Mesenchymal stem cell (in vitro differentiated cells and primary cell): ENCODE data around the gene PLA2G2D.

Experiments
- DNase-seq: peaks from one replicate; pipeline ENCODE4 v3.0.0-alpha.2; 2013
- H2AFZ ChIP-seq: one replicate; pipeline ENCODE4 v1.6.1; 2013; ENCODE audit warnings: low read depth, mild to moderate bottlenecking, control low read depth, inconsistent platforms, low read length, moderate library complexity
- H2AK5ac ChIP-seq: 2 replicates; pipeline ENCODE4 v1.6.1; 2013; ENCODE audit warnings: low read length, moderate library complexity, mild to moderate bottlenecking, inconsistent platforms; ENCODE audit not compliant: severe bottlenecking
- H2BK120ac ChIP-seq: one replicate; pipeline ENCODE4 v1.6.1; 2013; ENCODE audit warnings: low read depth, mild to moderate bottlenecking, inconsistent platforms, low read length, moderate library complexity
- H2BK12ac ChIP-seq, 2 experiments: one replicate each; pipeline ENCODE4 v1.6.1; 2013; ENCODE audit warnings: inconsistent platforms in 2 of 2, low read length in 2 of 2, mild to moderate bottlenecking in 2 of 2, moderate library complexity in 2 of 2, control low read depth in 1 of 2
- H2BK15ac ChIP-seq: one replicate; pipeline ENCODE4 v1.6.1; 2013; ENCODE audit warnings: mild to moderate bottlenecking, low read depth, inconsistent platforms; ENCODE audit not compliant: poor library complexity, severe bottlenecking
- H2BK5ac ChIP-seq: 2 replicates; pipeline ENCODE4 v1.6.1; 2013; ENCODE audit warnings: low read depth, mild to moderate bottlenecking, low read length, control low read depth, inconsistent platforms; ENCODE audit not compliant: poor library complexity, severe bottlenecking
- H3K14ac ChIP-seq, 2 experiments: one replicate each; pipeline ENCODE4 v1.6.1; 2013; ENCODE audit warnings: inconsistent platforms in 2 of 2, low read length in 2 of 2, control low read depth in 1 of 2, mild to moderate bottlenecking in 1 of 2, moderate library complexity in 1 of 2
- H3K18ac ChIP-seq, 2 experiments: one replicate each; pipeline ENCODE4 v1.6.1; 2013; ENCODE audit warnings: inconsistent platforms in 2 of 2, low read length in 2 of 2, control low read depth in 1 of 2, low read depth in 1 of 2, mild to moderate bottlenecking in 1 of 2
- H3K23ac ChIP-seq, 2 experiments: one replicate each; pipeline ENCODE4 v1.6.1; 2013; ENCODE audit warnings: inconsistent platforms in 2 of 2, low read length in 2 of 2, mild to moderate bottlenecking in 2 of 2, moderate library complexity in 2 of 2, control low read depth in 1 of 2
- H3K27ac ChIP-seq: 2 replicates; pipeline ENCODE4 v1.5.1; 2013; ENCODE audit warnings: mild to moderate bottlenecking, moderate library complexity, low read length, control low read depth, inconsistent platforms; ENCODE audit not compliant: poor library complexity, severe bottlenecking
- H3K27me3 ChIP-seq, 2 experiments: 2 replicates each; pipeline versions ENCODE4 v1.6.1 to v1.7.0; 2013; ENCODE audit warnings: low read length in 2 of 2, mild to moderate bottlenecking in 2 of 2, moderate library complexity in 2 of 2, control low read depth in 1 of 2, inconsistent platforms in 1 of 2; ENCODE audit not compliant: control insufficient read depth in 1 of 2, insufficient read depth in 1 of 2
- H3K36me3 ChIP-seq, 2 experiments: 2 replicates each; pipeline versions ENCODE4 v1.6.1 to v1.7.0; 2013; ENCODE audit warnings: low read length in 2 of 2, control low read depth in 1 of 2, inconsistent platforms in 1 of 2, low read depth in 1 of 2, mild to moderate bottlenecking in 1 of 2; ENCODE audit not compliant: insufficient read depth in 2 of 2, control insufficient read depth in 1 of 2
- H3K4ac ChIP-seq, 2 experiments: one replicate each; pipeline ENCODE4 v1.6.1; 2013; ENCODE audit warnings: inconsistent platforms in 2 of 2, low read length in 2 of 2, mild to moderate bottlenecking in 2 of 2, moderate library complexity in 2 of 2, control low read depth in 1 of 2, low read depth in 1 of 2
- H3K4me1 ChIP-seq: 2 replicates; pipeline ENCODE4 v1.6.1; 2013; ENCODE audit warnings: low read depth, low read length, control low read depth; ENCODE audit not compliant: control insufficient read depth, insufficient read depth
- H3K4me2 ChIP-seq: 2 replicates; pipeline ENCODE4 v1.6.1; 2013; ENCODE audit warnings: low read length, mild to moderate bottlenecking, inconsistent platforms; ENCODE audit not compliant: poor library complexity, severe bottlenecking
- H3K4me3 ChIP-seq, 2 experiments: 2 replicates each; pipeline versions ENCODE4 v1.5.1 to v1.7.0; 2013; ENCODE audit warnings: low read length in 2 of 2, mild to moderate bottlenecking in 2 of 2, control low read depth in 1 of 2, low read depth in 1 of 2; ENCODE audit not compliant: insufficient read depth in 1 of 2
- H3K79me1 ChIP-seq: replicated peaks from 2 replicates; pipeline ENCODE4 v1.6.1; 2013; ENCODE audit warnings: mild to moderate bottlenecking, control low read depth, low read length, inconsistent platforms; ENCODE audit not compliant: poor library complexity, severe bottlenecking
- H3K9ac ChIP-seq: 2 replicates; pipeline ENCODE4 v1.7.0; 2013; ENCODE audit warnings: mild to moderate bottlenecking, low read length, moderate library complexity
- H3K9me3 ChIP-seq: 2 replicates; pipeline ENCODE4 v1.7.0; 2013; ENCODE audit warnings: mild to moderate bottlenecking, low read length; ENCODE audit not compliant: control insufficient read depth
- H4K8ac ChIP-seq: one replicate; pipeline ENCODE4 v1.6.1; 2013; ENCODE audit warnings: inconsistent platforms, mild to moderate bottlenecking, low read length, moderate library complexity
- H4K91ac ChIP-seq: one replicate; pipeline ENCODE4 v1.6.1; 2013; ENCODE audit warnings: mild to moderate bottlenecking, low read length, inconsistent platforms
- WGBS: methylation state at CpG from one replicate; pipeline ENCODE4 v1.1.7; 2013; ENCODE audit warnings: mixed read lengths; 5-methylcytosine and 5-hydroxymethylcytosine counted together

PLA2G2D gene

GRCh38 chr1:20069874-20070273 lies 49.5 kb downstream of the PLA2G2D start, which contains the start of gene PLA2G5:
PLA2G5 (plus strand) TSS chr1:20070194; CDS start chr1:20084831, 14,637 bp downstream.
- H4K91ac ChIP-seq = no peak within 1 kb of the TSS
- peak within 1 kb of the TSS in 1 of 2 experiments; percentile 78 for H3K4me3 ChIP-seq
- no peaks in the 10 kb centered on the region for H3K27me3 ChIP-seq
- DNase-seq = no peak
- H4K8ac ChIP-seq = no peak within 1 kb of the TSS
- H2BK12ac ChIP-seq = no peak within 1 kb of the TSS
- peak within 1 kb of the TSS; percentile 78 for H3K9ac ChIP-seq
- no peaks in the 10 kb centered on the region for H3K36me3 ChIP-seq
- no peak within 1 kb of the TSS for H3K4me2 ChIP-seq
- no peak within 1 kb of the TSS for H3K27ac ChIP-seq
- no peaks in the 10 kb centered on the region for H3K9me3 ChIP-seq
- no peak within 1 kb of the TSS for H2BK120ac ChIP-seq
- H3K79me1 ChIP-seq = no peaks in the 10 kb centered on the region
- H2AK5ac ChIP-seq = no peak within 1 kb of the TSS
- no peak within 1 kb of the TSS for H2AFZ ChIP-seq
- H3K4me1 ChIP-seq = no peaks in the 10 kb centered on the region
- no peak within 1 kb of the TSS for H3K23ac ChIP-seq
- H2BK5ac ChIP-seq = no peak within 1 kb of the TSS
- H3K14ac ChIP-seq = no peak within 1 kb of the TSS
- no peak within 1 kb of the TSS for H2BK15ac ChIP-seq
- 61% methylated on average over 7 of the region's 7 CpGs for WGBS
- H3K18ac ChIP-seq = no peak within 1 kb of the TSS
- no peak within 1 kb of the TSS for H3K4ac ChIP-seq

- 89% methylated on average over 5 of the region's 7 CpGs for WGBS
- Histone ChIP-seq H2AFZ (no peak overlapping the region), H3K18ac (no peak overlapping the region), H4K8ac (no peak overlapping the region), H3K9ac (no peak overlapping the region), H3K4ac (no peak overlapping the region), H2BK120ac (no peak overlapping the region), H3K27me3 (no peaks in the 10 kb centered on the region), H3K4me3 (no peak overlapping the region), H2BK12ac (no peak overlapping the region), H3K4me1 (no peaks in the 10 kb centered on the region), H3K36me3 (no peaks in the 10 kb centered on the region), H3K9me3 (no peaks in the 10 kb centered on the region), H3K27ac (no peak overlapping the region), H3K79me1 (no peaks in the 10 kb centered on the region), H3K23ac (no peak overlapping the region), H2BK15ac (no peak overlapping the region), H4K91ac (no peak overlapping the region), H2AK5ac (no peak overlapping the region), H2BK5ac (no peak overlapping the region), H3K4me2 (no peak overlapping the region), H3K14ac (no peak overlapping the region)
- no peak for DNase-seq
These were observed 50.6 kb downstream of the PLA2G2D start for GRCh38 chr1:20068722-20069121.

- DNase-seq = peak; percentile 34
- WGBS = 51% methylated on average over 2 of the region's 2 CpGs
- H3K4me3 ChIP-seq = no peak overlapping the region
- no peak overlapping the region for H3K9ac ChIP-seq
- H2BK15ac ChIP-seq = no peak overlapping the region
- no peak overlapping the region for H2AFZ ChIP-seq
- H3K27ac ChIP-seq = no peak overlapping the region
- H3K14ac ChIP-seq = no peak overlapping the region
- no peak overlapping the region for H3K4ac ChIP-seq
- no peaks in the 10 kb centered on the region for H3K79me1 ChIP-seq
- H3K36me3 ChIP-seq = no peaks in the 10 kb centered on the region
- no peaks in the 10 kb centered on the region for H3K9me3 ChIP-seq
- H4K8ac ChIP-seq = no peak overlapping the region
- H3K4me2 ChIP-seq = no peak overlapping the region
- no peak overlapping the region for H2BK5ac ChIP-seq
- H3K23ac ChIP-seq = no peak overlapping the region
- no peaks in the 10 kb centered on the region for H3K27me3 ChIP-seq
- H3K4me1 ChIP-seq = no peaks in the 10 kb centered on the region
- no peak overlapping the region for H2BK120ac ChIP-seq
- no peak overlapping the region for H3K18ac ChIP-seq
- H4K91ac ChIP-seq = no peak overlapping the region
- H2BK12ac ChIP-seq = no peak overlapping the region
- no peak overlapping the region for H2AK5ac ChIP-seq
These were observed 55.5 kb downstream of the PLA2G2D start for GRCh38 chr1:20063861-20064292.
